ENCODE measurements around the gene ULK4.

Gene ULK4

GRCh38 chr3:41208507-41209220, 753.2 kb downstream of the ULK4 start:
- no peak for DNase-seq

- DNase-seq: no peak
Observed at GRCh38 chr3:41207355-41207754, 754.5 kb downstream of the ULK4 start.

- no peak for DNase-seq
Observed at GRCh38 chr3:41205591-41205990, 756.3 kb downstream of the ULK4 start.

- no peak for DNase-seq
Observed at GRCh38 chr3:41204369-41204768, 757.5 kb downstream of the ULK4 start.

- no peak for DNase-seq
Observed at GRCh38 chr3:41202834-41203345, 759.0 kb downstream of the ULK4 start.

- DNase-seq: no peak
Observed at GRCh38 chr3:41202075-41202833, 759.6 kb downstream of the ULK4 start.

- peak; percentile 75 for DNase-seq
Observed at GRCh38 chr3:41200669-41201021, 761.3 kb downstream of the ULK4 start.

GRCh38 chr3:41199866-41200668, 761.8 kb downstream of the ULK4 start:
- no peak for DNase-seq

- no peak for DNase-seq
Observed at GRCh38 chr3:41198950-41199865, 762.7 kb downstream of the ULK4 start, which contains the start of gene CTNNB1. CTNNB1 (plus strand) TSS chr3:41199505; CDS start chr3:41224069, 24,564 bp downstream.

- no peak for DNase-seq
Observed at GRCh38 chr3:41198526-41198925, 763.4 kb downstream of the ULK4 start.

- DNase-seq: no peak
Observed at GRCh38 chr3:41198046-41198445, 763.9 kb downstream of the ULK4 start.

Measured in SIG-M5 (cell line).